Breast epithelium (tissue), 4 donors: ENCODE results near the gene NLRP10. TPM values are rescaled to one million over a fixed set of nuclear protein-coding genes. Genes with fewer than 3 reads are reported as not detected.

Experiments
- DNase-seq, 2 donors: peaks; one replicate each; pipeline ENCODE4 v3.0.0-alpha.2; 2019; ENCODE audit warnings: low spot score in 2 of 2
- H3K27ac ChIP-seq, 2 donors: fragments of 200-600 bp; sonication (generic) in 1 of 2; one replicate each; pipeline ENCODE4 v1.5.1; 2016 to 2019; ENCODE audit warnings: mild to moderate bottlenecking in 1 of 2
- H3K27me3 ChIP-seq, 2 donors: fragments of 200-600 bp; sonication (generic) in 1 of 2; one replicate each; pipeline versions ENCODE4 v1.5.1 to v1.6.0; 2017 to 2019; ENCODE audit warnings: control low read depth in 1 of 2, mild to moderate bottlenecking in 1 of 2
- H3K36me3 ChIP-seq: fragments of 200-600 bp; one replicate; pipeline ENCODE4 v1.5.1; 2019
- H3K4me1 ChIP-seq, 2 donors: fragments of 200-600 bp; sonication (generic); one replicate each; pipeline ENCODE4 v1.5.1; 2016 to 2019; ENCODE audit warnings: control low read depth in 1 of 2
- H3K4me3 ChIP-seq, 3 donors: fragments of 200-600 bp; sonication (generic); 1 replicate in 2 of 3; 2 replicates in 1 of 3; pipeline ENCODE4 v1.5.1; 2016 to 2019; ENCODE audit warnings: mild to moderate bottlenecking in 3 of 3, moderate library complexity in 2 of 3
- H3K9me3 ChIP-seq, 2 donors: fragments of 200-600 bp; sonication (generic) in 1 of 2; one replicate each; pipeline ENCODE4 v1.5.1; 2016 to 2019; ENCODE audit warnings: control low read depth in 1 of 2
- POLR2A ChIP-seq: fragments of 450-650 bp; IDR thresholded peaks from one replicate; pipeline ENCODE4 v1.6.1; 2016; ENCODE audit warnings: antibody characterized with exemption, mild to moderate bottlenecking, moderate library complexity
- POLR2AphosphoS5 ChIP-seq, 3 donors: sonication (generic); formaldehyde crosslinking; IDR thresholded peaks; one replicate each; pipeline ENCODE4 v1.6.1; 2017; ENCODE audit warnings: antibody characterized with exemption in 3 of 3
- intact Hi-C: fragments of 100-400 bp; cut with DNase I; formaldehyde crosslinking; loops from one replicate; pipeline ENCODE4 v1.15.1; 2023; ENCODE audit warnings: low total_unique reads
- total RNA-seq, 3 donors: library from RNA; depleted of rRNA; stranded (reverse); fragments of >200 nt; gene quantifications; one replicate each; pipeline ENCODE4 v1.1.0, GENCODE V29; 2016
- TF ChIP-seq, protein P1 (sequence below), 3 donors: fragments of 450-650 bp; IDR thresholded peaks; one replicate each; pipeline ENCODE4 v1.5.1; 2016 to 2017; ENCODE audit warnings: antibody characterized with exemption in 3 of 3, mild to moderate bottlenecking in 3 of 3, moderate library complexity in 3 of 3

The NLRP10 gene, protein sequence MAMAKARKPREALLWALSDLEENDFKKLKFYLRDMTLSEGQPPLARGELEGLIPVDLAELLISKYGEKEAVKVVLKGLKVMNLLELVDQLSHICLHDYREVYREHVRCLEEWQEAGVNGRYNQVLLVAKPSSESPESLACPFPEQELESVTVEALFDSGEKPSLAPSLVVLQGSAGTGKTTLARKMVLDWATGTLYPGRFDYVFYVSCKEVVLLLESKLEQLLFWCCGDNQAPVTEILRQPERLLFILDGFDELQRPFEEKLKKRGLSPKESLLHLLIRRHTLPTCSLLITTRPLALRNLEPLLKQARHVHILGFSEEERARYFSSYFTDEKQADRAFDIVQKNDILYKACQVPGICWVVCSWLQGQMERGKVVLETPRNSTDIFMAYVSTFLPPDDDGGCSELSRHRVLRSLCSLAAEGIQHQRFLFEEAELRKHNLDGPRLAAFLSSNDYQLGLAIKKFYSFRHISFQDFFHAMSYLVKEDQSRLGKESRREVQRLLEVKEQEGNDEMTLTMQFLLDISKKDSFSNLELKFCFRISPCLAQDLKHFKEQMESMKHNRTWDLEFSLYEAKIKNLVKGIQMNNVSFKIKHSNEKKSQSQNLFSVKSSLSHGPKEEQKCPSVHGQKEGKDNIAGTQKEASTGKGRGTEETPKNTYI
- total RNA-seq: not detected

DNA sequence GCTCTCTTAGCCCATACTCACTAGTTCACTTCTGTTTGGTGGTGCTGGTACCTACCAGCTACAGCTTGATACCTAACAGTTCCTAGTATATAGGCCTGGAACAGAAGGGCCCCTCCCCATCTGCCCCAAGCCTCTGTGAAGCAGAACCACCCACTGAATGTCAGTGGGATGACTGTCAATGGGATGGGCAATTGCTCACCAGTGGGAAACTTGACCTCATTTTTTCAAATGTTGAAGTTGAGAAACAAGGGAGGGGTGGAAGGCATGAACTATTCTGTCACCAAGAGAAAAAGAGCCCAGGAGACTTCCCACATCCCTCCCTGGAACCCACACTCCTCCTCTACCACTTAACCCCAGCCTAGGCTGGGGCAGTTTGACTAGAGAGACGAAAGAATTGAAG is at the start of gene NLRP10:
Gene NLRP10 (minus strand): TSS at position 62 of the 400 bp plus-strand sequence. CDS start 1,952 bp downstream, outside the sequence.
- TF ChIP-seq, protein P1, sequence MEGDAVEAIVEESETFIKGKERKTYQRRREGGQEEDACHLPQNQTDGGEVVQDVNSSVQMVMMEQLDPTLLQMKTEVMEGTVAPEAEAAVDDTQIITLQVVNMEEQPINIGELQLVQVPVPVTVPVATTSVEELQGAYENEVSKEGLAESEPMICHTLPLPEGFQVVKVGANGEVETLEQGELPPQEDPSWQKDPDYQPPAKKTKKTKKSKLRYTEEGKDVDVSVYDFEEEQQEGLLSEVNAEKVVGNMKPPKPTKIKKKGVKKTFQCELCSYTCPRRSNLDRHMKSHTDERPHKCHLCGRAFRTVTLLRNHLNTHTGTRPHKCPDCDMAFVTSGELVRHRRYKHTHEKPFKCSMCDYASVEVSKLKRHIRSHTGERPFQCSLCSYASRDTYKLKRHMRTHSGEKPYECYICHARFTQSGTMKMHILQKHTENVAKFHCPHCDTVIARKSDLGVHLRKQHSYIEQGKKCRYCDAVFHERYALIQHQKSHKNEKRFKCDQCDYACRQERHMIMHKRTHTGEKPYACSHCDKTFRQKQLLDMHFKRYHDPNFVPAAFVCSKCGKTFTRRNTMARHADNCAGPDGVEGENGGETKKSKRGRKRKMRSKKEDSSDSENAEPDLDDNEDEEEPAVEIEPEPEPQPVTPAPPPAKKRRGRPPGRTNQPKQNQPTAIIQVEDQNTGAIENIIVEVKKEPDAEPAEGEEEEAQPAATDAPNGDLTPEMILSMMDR (IDR thresholded peaks at IDR 0.05): no peak
- TF ChIP-seq POLR2AphosphoS5 (IDR thresholded peaks at IDR 0.05) (no peak), POLR2A (no peak)
- Histone ChIP-seq H3K4me3 (no peak within 1 kb of the TSS), H3K27me3 (no peaks in the 10 kb centered on the region), H3K27ac (no peak within 1 kb of the TSS), H3K9me3 (no peaks in the 10 kb centered on the region), H3K36me3 (no peaks in the 10 kb centered on the region), H3K4me1 (no peaks in the 10 kb centered on the region)
- intact Hi-C loops: no loop called here
- no peak for DNase-seq

DNA sequence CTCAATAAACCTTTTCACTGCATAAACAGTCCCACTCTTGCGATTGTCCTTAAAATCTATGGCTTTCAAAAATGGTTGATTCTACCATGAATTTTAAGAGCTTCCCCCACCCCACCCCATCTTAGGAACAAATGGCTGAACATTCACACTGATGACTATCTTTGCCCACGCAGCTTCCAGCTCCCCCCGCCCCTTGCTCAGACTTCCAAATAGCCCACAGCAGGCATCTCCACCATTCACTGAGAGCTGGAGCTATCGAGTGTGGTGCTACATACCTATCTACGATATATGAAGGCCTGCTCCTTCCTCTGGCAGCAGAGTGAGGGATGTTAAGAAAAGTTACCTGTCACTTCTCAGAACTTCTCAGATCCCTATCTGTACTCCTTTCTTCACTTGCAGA is 48.6 kb upstream of the NLRP10 start:
- no peak overlapping the region for H3K27ac ChIP-seq
- DNase-seq: no peak

DNA sequence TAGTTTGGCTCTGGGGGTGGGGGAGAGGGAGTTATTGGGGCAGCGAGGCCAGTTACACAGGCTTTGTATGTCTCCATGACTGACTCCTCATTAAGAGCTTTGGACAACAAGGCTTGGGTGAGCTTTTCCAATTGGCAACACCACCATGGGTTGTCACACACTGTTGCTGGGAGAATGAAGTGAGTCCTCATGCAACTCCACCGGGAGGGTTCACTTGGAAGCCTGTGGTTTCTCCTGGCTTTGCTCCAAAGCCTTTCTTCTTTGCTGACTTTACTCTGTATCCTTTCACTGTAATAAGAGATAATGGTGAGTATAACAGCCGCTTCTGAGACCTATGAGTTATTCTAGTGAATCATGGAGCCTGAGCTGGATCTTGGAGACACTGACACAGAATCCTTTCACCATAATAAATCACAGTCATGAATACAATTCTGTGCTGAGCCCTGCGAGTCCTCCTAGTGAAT is 46.8 kb upstream of the NLRP10 start:
- Histone ChIP-seq H3K4me1 (no peaks in the 10 kb centered on the region), H3K27me3 (no peaks in the 10 kb centered on the region), H3K27ac (no peak overlapping the region), H3K36me3 (no peaks in the 10 kb centered on the region), H3K4me3 (no peak overlapping the region), H3K9me3 (no peaks in the 10 kb centered on the region)
- no peak for TF ChIP-seq POLR2AphosphoS5 (IDR thresholded peaks at IDR 0.05)
- no peak for TF ChIP-seq POLR2A
- TF ChIP-seq, protein P1 (IDR thresholded peaks at IDR 0.05): no peak
- intact Hi-C loops: no loop called here
- DNase-seq: no peak

More for the DNA sequence above, 48.6 kb upstream of the NLRP10 start:
- H3K4me3 ChIP-seq: no peak overlapping the region
- H3K36me3 ChIP-seq: no peaks in the 10 kb centered on the region
- no peaks in the 10 kb centered on the region for H3K27me3 ChIP-seq
- TF ChIP-seq POLR2A: no peak
- TF ChIP-seq, protein P1 (IDR thresholded peaks at IDR 0.05): no peak
- no peak for TF ChIP-seq POLR2AphosphoS5 (IDR thresholded peaks at IDR 0.05)
- no peaks in the 10 kb centered on the region for H3K9me3 ChIP-seq
- intact Hi-C loops: no loop called here
- H3K4me1 ChIP-seq: no peaks in the 10 kb centered on the region

DNA sequence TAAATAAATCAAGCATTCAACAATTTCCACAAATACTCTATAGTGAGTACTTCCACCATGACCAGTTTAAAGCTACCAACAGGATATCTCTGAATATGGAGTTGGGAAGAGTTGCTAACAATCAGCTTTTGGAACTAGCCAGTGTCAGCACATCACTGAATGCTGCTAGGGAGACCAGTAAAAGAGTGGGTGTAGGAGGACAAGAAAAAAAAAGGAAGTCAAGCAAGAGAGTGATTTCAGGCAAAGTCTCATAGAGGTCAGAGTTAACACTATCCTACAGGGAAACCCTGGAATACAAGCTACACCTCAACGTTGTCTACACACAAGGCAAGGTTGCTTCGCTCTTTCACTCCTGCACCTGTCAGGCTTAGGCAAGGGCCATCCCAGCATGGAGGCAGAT is 46.1 kb upstream of the NLRP10 start:
- no peaks in the 10 kb centered on the region for H3K27me3 ChIP-seq
- H3K36me3 ChIP-seq: no peaks in the 10 kb centered on the region
- no peak for DNase-seq
- H3K27ac ChIP-seq: no peak overlapping the region
- no peaks in the 10 kb centered on the region for H3K4me1 ChIP-seq
- TF ChIP-seq POLR2A (no peak), POLR2AphosphoS5 (IDR thresholded peaks at IDR 0.05) (no peak)
- TF ChIP-seq, protein P1 (IDR thresholded peaks at IDR 0.05): no peak
- intact Hi-C loops: no loop called here
- H3K9me3 ChIP-seq: no peaks in the 10 kb centered on the region
- no peak overlapping the region for H3K4me3 ChIP-seq

DNA sequence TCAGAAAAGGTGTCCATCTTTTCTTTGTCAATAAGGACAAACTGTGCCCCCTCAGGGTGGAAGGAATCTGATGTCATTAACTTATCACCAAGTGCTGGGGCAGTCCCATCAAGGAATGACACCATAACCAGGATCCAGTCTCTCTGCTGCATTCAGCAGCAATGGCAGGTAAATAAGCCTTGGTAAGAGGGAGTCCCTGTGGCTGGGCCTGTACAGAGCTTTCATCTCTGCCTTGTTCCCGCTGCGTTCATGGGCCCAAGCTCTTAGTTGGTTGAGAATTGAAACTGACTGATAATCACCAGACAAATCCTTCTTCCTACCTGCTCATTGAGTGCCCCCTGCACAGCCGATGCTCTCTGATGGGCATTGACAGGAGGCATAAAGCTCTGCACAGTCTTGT is 44.6 kb upstream of the NLRP10 start:
- Histone ChIP-seq H3K27ac (no peak overlapping the region), H3K36me3 (no peaks in the 10 kb centered on the region), H3K4me1 (no peaks in the 10 kb centered on the region), H3K9me3 (no peaks in the 10 kb centered on the region), H3K4me3 (no peak overlapping the region), H3K27me3 (no peaks in the 10 kb centered on the region)
- TF ChIP-seq, protein P1 (IDR thresholded peaks at IDR 0.05): no peak
- TF ChIP-seq POLR2A: no peak
- TF ChIP-seq POLR2AphosphoS5 (IDR thresholded peaks at IDR 0.05): no peak
- intact Hi-C loops: loop anchor here (5.0 kb wide), 1 partner anchor 547 kb away; no protein-coding TSS in a partner anchor
- DNase-seq: no peak
